Measurements from ENCODE around the gene UAP1L1.
"Not testable (repeated sequence)": the region's sequence is repeated elsewhere in the genome, so short reads cannot be mapped to it uniquely, and the experiment has no call there.

Gene UAP1L1

DNA sequence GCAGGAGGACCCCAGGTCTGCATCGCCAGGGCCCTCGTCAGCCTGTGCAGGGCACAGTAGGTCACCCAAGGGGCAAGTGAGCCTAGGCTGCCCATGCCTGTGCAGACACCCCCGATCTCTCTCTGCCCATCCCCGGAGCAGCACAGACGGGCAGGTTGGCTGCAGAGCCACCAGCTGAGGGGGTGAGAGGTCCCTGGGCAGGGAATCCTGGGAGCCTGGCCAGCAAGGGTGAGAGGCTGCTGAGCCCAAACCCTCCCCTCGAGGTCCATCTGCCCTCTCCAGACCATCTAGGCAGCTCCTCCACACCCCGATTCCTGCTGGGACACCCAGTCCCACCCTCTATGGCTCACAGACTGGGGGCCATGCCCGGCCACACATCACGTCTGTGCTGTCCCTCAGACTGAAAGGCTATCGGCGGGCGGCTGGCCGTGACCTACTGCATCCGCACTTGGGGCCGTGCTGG is 40.0 kb downstream of the UAP1L1 start:
- TF ChIP-seq, protein P1, sequence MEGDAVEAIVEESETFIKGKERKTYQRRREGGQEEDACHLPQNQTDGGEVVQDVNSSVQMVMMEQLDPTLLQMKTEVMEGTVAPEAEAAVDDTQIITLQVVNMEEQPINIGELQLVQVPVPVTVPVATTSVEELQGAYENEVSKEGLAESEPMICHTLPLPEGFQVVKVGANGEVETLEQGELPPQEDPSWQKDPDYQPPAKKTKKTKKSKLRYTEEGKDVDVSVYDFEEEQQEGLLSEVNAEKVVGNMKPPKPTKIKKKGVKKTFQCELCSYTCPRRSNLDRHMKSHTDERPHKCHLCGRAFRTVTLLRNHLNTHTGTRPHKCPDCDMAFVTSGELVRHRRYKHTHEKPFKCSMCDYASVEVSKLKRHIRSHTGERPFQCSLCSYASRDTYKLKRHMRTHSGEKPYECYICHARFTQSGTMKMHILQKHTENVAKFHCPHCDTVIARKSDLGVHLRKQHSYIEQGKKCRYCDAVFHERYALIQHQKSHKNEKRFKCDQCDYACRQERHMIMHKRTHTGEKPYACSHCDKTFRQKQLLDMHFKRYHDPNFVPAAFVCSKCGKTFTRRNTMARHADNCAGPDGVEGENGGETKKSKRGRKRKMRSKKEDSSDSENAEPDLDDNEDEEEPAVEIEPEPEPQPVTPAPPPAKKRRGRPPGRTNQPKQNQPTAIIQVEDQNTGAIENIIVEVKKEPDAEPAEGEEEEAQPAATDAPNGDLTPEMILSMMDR (IDR thresholded peaks at IDR 0.05; ENCODE audit: low read depth, low read length, missing control alignments) = no peak

DNA sequence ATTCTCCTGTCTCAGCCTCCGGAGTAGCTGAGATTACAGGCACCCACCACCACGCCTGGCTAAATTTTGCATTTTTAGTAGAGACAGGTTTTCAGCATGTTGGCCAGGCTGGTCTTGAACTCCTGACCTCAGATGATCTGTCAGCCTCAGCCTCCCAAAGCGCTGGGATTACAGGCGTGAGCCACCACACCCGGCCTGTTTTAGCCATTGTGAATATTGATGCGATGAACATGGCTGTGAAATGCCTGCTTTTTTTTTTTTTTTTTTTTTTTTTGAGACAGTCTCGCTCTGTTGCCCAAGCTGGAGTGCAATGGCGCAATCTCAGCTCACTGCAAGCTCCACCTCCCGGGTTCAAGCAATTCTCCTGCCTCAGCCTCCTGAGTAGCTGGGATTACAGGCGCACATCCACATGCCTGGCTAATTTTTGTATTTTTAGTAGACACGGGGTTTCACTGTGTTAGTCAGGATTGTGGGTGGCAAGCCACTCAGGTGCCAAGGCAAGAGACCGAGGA is 40.8 kb downstream of the UAP1L1 start:
- H3K4me3 ChIP-seq (replicated peaks; ENCODE audit: low read depth, low read length); DNase-seq (ENCODE audit: extremely low read depth, low read depth): not testable (repeated sequence)

More for the DNA sequence above, 40.0 kb downstream of the UAP1L1 start:
- DNase-seq (ENCODE audit: extremely low read depth, low read depth) = no peak
- H3K4me3 ChIP-seq (replicated peaks; ENCODE audit: low read depth, low read length) = no peak overlapping the region

DNA sequence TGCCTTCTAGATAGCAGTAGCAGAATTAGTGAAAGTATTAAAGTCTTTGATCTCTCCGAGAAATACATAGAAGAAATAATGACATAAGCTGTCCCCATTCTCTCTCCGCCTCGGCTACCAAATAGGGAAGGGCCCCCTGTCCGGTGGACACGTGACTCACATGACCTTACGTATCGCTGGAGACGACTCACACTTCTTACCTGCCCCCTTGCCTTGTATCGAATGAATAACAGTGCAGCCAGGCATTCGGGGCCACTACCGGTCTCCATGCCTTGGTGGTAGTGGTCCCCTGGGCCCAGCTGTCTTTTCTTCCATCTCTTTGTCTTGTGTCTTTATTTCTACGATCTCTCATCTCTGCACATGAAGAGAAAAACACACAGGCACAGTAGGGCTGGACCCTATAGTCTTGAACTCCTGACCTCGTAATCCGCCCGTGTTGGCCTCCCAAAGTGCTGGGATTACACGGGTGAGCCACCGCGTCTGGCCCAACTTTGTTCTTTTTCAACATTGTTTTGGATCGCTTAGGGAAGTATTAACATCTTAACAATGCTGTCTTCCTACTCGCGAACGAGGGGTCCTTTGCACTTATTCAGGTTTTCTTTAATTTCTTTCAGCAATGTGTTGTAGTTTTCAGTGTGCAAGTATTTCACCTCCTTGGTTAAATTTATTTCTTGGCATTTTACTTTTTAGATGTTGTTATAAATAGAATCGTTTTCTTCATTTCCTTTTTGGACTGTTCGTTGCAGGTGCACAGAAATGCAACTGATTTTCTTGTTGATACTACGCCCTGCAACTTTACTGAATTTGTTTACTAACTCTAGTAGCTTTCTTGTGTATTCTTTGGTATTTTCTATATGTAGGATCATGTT is 44.8 kb downstream of the UAP1L1 start:
- not testable (repeated sequence) for H3K4me3 ChIP-seq (replicated peaks; ENCODE audit: low read depth, low read length); DNase-seq (ENCODE audit: extremely low read depth, low read depth)

DNA sequence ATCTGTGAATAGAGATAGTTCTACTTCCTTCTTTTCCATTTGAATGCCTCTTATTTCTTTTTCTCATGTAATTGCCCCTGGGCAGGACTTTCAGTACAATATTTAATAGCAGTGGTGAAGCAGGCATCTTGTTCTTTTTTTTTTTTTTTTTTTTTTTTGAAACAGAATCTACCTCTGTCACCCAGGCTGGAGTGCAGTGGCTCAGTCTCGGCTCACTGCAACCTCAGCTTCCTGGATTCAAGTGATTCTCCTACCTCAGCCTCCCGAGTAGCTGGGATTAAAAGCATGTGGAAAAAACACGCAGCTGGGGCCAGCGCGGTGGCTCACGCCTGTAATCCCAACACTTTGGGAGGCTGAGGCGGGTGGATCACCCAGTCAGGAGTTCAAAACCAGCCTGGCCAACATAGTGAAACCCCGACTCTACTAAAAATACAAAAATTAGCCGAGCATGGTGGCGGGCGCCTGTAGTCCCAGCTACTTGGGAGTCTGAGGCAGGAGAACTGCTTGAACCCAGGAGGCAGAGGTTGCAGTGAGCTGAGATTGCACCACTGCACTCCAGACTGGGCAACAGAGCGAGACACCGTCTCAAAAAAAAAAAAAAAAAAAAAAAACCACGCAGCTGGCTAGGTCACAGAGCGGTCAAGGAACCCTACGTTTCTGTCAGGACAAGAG is 45.6 kb downstream of the UAP1L1 start:
- H3K4me3 ChIP-seq (replicated peaks; ENCODE audit: low read depth, low read length); DNase-seq (ENCODE audit: extremely low read depth, low read depth): not testable (repeated sequence)

DNA sequence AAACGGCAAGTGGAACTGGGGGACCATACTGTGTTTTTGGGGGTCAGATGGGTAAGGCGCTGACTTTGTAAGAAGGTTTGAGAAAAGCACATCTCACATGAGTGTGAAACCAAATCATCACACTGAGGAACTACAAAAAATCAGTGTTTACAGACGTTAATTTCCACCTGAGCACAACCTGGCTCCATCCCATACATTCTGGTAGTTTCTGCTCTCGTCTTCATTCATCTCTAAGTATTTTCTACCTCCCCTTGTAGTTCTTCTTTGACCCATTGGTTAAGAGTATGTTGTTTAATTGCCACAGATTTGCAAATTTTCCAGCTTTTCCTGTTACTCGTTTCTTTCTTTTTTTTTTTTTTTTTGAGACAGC is 46.1 kb downstream of the UAP1L1 start:
- no peak for DNase-seq (ENCODE audit: extremely low read depth, low read depth)
- H3K4me3 ChIP-seq (replicated peaks; ENCODE audit: low read depth, low read length) = no peak overlapping the region
- TF ChIP-seq, protein P1 (IDR thresholded peaks at IDR 0.05; ENCODE audit: low read depth, low read length, missing control alignments) = no peak

DNA sequence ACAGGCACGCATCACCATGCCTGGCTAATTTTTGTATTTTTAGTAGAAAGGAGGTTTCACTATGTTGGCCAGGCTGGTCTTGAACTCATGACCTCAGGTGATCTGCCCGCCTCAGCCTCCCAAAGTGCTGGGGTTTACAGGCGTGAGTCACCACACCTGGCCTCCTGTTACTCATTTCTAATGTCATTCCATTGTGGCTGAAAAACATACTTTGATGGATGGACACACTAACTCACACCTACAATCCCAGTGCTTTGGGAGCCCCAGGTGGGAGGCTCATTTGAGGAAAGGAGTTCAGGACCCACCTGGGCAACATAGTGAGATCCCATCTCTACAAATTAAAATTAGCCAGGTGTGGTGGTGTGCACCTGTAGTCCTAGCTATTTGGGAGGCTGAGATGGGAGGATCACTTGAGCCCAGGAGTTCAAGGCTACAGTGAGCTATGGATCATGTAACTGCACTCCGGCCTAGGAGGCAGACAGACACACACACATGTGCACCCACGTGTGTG is 46.7 kb downstream of the UAP1L1 start:
- DNase-seq (ENCODE audit: extremely low read depth, low read depth); H3K4me3 ChIP-seq (replicated peaks; ENCODE audit: low read depth, low read length): not testable (repeated sequence)

DNA sequence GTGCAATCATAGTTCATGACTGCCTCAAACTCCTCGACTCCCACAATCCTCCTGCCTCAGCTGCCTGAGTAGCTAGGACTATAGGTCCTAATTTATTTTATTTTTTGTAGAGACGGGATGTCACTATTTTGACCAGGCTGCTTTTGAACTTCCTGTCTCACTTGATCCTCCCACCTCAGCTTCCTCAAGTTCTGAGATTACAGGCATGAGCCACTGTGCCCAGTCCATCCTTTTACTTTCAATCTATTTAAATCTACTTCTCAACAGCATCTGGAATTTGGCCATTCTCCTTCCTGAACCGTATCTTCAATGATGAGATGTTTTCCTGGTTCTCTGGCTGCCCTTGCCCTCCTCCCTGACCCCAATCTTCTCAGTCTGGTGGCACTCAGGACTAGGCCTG is 49.5 kb downstream of the UAP1L1 start:
- no peak for DNase-seq (ENCODE audit: extremely low read depth, low read depth)
- no peak overlapping the region for H3K4me3 ChIP-seq (replicated peaks; ENCODE audit: low read depth, low read length)
- TF ChIP-seq, protein P1 (IDR thresholded peaks at IDR 0.05; ENCODE audit: low read depth, low read length, missing control alignments) = no peak

DNA sequence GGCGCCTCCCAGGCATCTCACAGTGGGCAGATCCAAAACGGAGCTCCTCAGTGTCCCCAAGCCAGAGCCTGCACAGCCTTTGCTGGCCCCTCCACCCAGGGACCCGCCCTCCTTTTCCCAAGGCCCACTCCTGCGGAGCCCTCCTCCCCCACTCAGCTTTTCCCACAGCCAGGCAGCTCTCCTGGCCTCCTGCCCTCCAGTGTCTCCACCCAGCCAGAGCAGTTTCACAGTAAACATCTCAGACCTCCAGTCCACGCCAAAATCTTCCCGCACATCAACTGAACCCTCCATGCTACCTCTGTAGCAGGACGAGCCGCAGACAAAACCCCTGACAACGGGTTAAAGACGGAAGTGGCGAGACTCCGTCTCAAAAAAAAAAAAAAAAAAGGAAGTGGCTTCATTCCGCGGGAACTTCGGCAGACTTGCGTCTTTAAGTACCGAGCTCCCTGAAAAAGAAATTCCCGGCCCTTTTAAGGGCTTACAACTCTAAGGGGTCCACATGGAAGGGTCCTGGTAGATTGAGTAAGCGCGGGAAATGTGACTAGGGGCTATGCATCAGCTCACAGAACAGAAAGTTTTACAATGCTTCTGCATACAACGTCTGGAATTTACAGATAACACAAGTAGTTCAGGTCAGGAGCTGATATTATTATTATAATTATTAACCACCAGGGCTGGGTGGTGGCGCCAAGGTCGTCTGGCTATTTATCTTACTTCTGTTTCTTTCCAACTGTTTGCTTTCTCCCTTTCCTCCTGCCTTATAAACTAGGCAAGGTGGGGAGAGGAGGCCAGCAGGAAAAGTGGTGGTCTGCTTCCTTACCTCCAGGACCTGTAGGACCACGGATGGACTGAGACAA is 50.2 kb downstream of the UAP1L1 start:
- H3K4me3 ChIP-seq (replicated peaks; ENCODE audit: low read depth, low read length) = peak overlapping the region; percentile 79
- TF ChIP-seq, protein P1 (IDR thresholded peaks at IDR 0.05; ENCODE audit: low read depth, low read length, missing control alignments) = no peak
- DNase-seq (ENCODE audit: extremely low read depth, low read depth) = no peak
